Nephron progenitor cell (in vitro differentiated cells): ENCODE measurements around the gene KIRREL1.
A peak's percentile ranks its signal among the peaks of the same experiment; 100 is the strongest.

ENCODE experiments used
- DNase-seq: peaks from one replicate; pipeline ENCODE4 v3.0.0; 2021
- H3K27ac Mint-ChIP-seq: 2 replicates; pipeline ENCODE4 v1.8.0; 2021; ENCODE audit warnings: mild to moderate bottlenecking, moderate library complexity, mixed read lengths
- H3K27me3 Mint-ChIP-seq: 2 replicates; pipeline ENCODE4 v1.8.0; 2021; ENCODE audit warnings: mild to moderate bottlenecking, low read depth, mixed read lengths; ENCODE audit not compliant: poor library complexity
- H3K36me3 Mint-ChIP-seq: 2 replicates; pipeline ENCODE4 v1.8.0; 2021; ENCODE audit warnings: low read depth, mixed read lengths
- H3K4me1 Mint-ChIP-seq: 2 replicates; pipeline ENCODE4 v1.8.0; 2021; ENCODE audit warnings: mixed read lengths
- H3K4me3 Mint-ChIP-seq: 2 replicates; pipeline ENCODE4 v1.8.0; 2021; ENCODE audit warnings: mild to moderate bottlenecking, moderate library complexity, mixed read lengths
- H3K9me3 Mint-ChIP-seq: 2 replicates; pipeline ENCODE4 v1.8.0; 2021; ENCODE audit warnings: mild to moderate bottlenecking, moderate library complexity, mixed read lengths
- CTCF ChIP-seq: fragments of 200-600 bp; sonication (generic); IDR thresholded peaks from 2 replicates; pipeline ENCODE4 v1.5.0; 2021; ENCODE audit warnings: antibody characterized with exemption

Gene KIRREL1

DNA sequence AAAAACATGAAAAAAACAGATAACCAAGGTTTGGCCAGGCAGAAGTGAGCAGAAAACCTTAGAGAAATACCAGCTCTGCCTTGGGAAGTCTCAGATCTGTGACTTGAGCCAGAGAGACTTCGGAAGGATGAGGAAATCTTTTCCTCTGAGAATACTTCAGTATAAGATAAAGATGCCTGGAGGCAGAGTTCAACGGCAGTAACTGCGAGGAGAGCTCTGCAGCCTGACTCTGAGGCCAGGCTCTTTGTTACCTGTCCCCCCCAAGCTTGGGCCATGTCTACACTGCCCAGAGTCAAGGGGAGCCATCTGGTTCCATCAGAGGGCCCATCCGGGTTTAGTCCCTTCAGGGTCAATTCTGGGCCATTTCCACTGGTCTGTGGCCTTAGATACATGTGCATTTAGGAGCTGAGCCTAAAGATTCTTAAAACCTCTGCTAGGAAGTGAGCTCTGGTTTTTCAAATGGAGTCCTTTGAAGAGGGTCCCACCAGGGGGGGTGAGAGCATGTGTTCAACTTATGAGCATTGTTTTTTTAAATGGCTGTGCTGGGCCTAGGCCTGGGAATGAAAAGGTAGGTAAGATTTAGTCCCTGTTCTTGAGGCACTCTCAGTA is 8.7 kb downstream of the KIRREL1 start:
- Mint-ChIP-seq H3K36me3 (peaks cover 15% of the 10 kb centered on the region), H3K9me3 (no peaks in the 10 kb centered on the region), H3K4me3 (peak overlapping the region; percentile 53), H3K27ac (peak overlapping the region; percentile 90), H3K27me3 (peaks cover 7% of the 10 kb centered on the region), H3K4me1 (peaks cover 90% of the 10 kb centered on the region)
- no peak for TF ChIP-seq CTCF
- no peak for DNase-seq

DNA sequence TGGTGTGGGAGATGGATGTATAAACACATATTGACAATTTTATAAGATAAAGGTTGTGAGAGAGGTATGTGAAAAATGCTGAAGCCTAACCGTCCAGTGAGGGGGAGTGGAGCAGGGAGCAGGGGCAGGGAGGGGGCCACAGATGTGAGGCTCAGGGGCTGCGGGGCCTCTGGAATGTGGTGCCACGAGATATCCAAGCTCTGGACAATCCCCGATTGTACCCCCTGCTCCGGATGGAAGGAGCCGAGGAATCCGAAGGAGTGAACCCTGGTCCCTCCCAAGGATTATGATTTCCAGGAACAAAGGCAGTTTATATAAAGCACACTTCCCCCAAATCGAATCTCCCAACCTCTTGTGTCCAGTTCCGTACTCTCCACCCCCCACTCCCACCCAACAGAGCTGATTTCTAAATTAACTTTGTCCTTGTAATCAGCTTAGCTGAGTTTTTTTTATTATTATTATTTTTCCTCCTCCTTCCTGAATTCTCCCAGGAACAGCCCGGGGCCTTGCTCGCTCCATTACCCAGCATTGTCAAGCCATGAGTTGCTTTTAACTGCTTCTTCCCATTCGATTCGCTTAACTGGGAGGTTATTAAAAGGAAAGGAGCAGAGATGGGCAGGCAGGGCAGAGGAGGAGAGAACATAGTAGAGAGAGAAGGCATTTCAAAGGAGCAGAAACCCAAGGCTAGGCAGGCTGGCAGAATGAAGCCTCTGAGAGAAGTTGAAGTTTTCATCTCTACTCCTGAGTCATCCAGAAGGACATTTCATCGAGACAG is 9.4 kb downstream of the KIRREL1 start:
- Mint-ChIP-seq H3K4me3 (peak overlapping the region; percentile 62), H3K4me1 (peaks cover 92% of the 10 kb centered on the region), H3K9me3 (no peaks in the 10 kb centered on the region), H3K36me3 (peaks cover 15% of the 10 kb centered on the region), H3K27me3 (peaks cover 7% of the 10 kb centered on the region), H3K27ac (peak overlapping the region; percentile 90)
- DNase-seq = peak; percentile 71
- TF ChIP-seq CTCF = no peak

GRCh38 chr1:158003406-158003800 is 10.0 kb downstream of the KIRREL1 start:
- Mint-ChIP-seq H3K27ac (peak overlapping the region; percentile 90), H3K36me3 (peaks cover 15% of the 10 kb centered on the region), H3K27me3 (peaks cover 9% of the 10 kb centered on the region), H3K4me3 (peak overlapping the region; percentile 62), H3K9me3 (no peaks in the 10 kb centered on the region), H3K4me1 (peaks cover 97% of the 10 kb centered on the region)
- TF ChIP-seq CTCF = no peak
- DNase-seq = no peak

DNA sequence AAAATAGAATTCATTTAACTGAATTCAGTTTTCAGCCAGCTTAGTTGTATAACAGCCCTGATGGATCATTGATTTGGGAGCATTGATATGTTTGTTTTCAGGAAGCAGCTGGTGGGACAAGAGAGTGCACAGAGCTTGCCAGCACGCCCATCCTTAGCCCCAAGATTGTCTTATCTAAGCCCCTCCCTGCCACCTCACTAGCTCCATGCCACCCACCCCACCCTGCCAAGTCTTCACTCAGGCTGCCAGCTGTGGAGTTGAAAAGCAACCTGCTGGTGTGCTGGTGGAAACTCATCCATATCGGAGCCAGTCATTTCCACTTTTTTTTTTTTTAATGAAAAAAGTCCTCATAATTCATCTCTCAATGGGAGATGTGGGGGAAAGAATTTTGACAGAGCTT is 11.8 kb downstream of the KIRREL1 start:
- Mint-ChIP-seq H3K9me3 (no peaks in the 10 kb centered on the region), H3K27me3 (peaks cover 3% of the 10 kb centered on the region), H3K4me1 (peaks cover 97% of the 10 kb centered on the region), H3K4me3 (no peak overlapping the region), H3K27ac (no peak overlapping the region), H3K36me3 (peaks cover 15% of the 10 kb centered on the region)
- TF ChIP-seq CTCF = no peak
- DNase-seq = no peak

GRCh38 chr1:158007180-158007579 is 13.7 kb downstream of the KIRREL1 start:
- H3K36me3 Mint-ChIP-seq = peaks cover 15% of the 10 kb centered on the region
- H3K9me3 Mint-ChIP-seq = no peaks in the 10 kb centered on the region
- H3K4me3 Mint-ChIP-seq = peak overlapping the region; percentile 72
- H3K27me3 Mint-ChIP-seq = peaks cover 3% of the 10 kb centered on the region
- peaks cover 97% of the 10 kb centered on the region for H3K4me1 Mint-ChIP-seq
- DNase-seq = no peak
- no peak for TF ChIP-seq CTCF
- peak overlapping the region; percentile 89 for H3K27ac Mint-ChIP-seq
